Keratinocyte (primary cell): ENCODE results near the gene VSNL1.

Experiments
- CTCF ChIP-seq, 3 experiments: IDR thresholded peaks in 1 of 3; conservative IDR thresholded peaks in 1 of 3; optimal IDR thresholded peaks in 1 of 3; 2 replicates in 2 of 3; 3 replicates in 1 of 3; pipeline versions ENCODE3 to v1.5.1; 2011; ENCODE audit warnings: low read length in 3 of 3, mild to moderate bottlenecking in 3 of 3, moderate library complexity in 2 of 3, control low read depth in 1 of 3, inconsistent platforms in 1 of 3; ENCODE audit not compliant: insufficient read depth in 2 of 3; ENCODE audit errors: extremely low read depth in 1 of 3
- EZH2 ChIP-seq: IDR thresholded peaks from one replicate; pipeline ENCODE4 v1.6.1; 2012; ENCODE audit warnings: inconsistent platforms, mild to moderate bottlenecking, low read length, moderate library complexity

- TF ChIP-seq CTCF (optimal IDR thresholded peaks at IDR 0.05 in 1 of 3, IDR thresholded peaks at IDR 0.05 in 1 of 3, conservative IDR thresholded peaks at IDR 0.05 in 1 of 3; ENCODE audit: extremely low read depth in 1 of 3, insufficient read depth in 2 of 3, low read length in 3 of 3) (no peak), EZH2 (no peak)
Measured at GRCh38 chr2:17594533-17595401, 54.3 kb downstream of the VSNL1 start.
